Measurements from ENCODE around the gene WTAP.

WTAP gene

DNA sequence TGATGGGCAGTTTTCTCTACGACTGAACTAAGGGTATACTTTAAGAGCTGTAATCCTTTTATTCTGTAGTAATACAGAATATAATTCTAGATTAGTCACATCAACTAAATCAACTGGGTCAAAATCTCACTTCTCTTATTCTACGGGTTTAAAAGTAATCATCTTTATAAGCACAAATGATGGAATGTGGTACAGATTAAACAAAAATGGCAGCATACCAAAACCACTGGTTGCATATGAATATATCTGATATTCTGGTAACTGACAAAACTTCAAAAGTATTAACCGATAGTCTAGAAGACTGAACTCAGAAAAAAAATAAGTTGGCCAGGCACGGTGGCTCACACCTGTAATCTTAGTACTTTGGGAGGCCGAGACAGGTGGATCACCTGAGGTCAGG, 41.3 kb upstream of the WTAP start:
- Histone ChIP-seq H3K9ac (ENCODE audit: low read length) (no peak overlapping the region), H3K9me3 (replicated peaks; ENCODE audit: insufficient read depth, low read length) (no peaks in the 10 kb centered on the region), H3K27ac (ENCODE audit: low read length) (no peak overlapping the region), H3K79me2 (ENCODE audit: low read length) (peaks cover 13% of the 10 kb centered on the region), H3F3A (ENCODE audit: insufficient read depth, low read length) (no peaks in the 10 kb centered on the region), H3K27me3 (replicated peaks; ENCODE audit: insufficient read depth, low read length) (no peaks in the 10 kb centered on the region), H2AFZ (ENCODE audit: low read length) (no peak overlapping the region), H4K20me1 (ENCODE audit: insufficient read depth, low read length) (no peaks in the 10 kb centered on the region), H3K4me1 (ENCODE audit: low read length) (no peaks in the 10 kb centered on the region), H3K4me2 (ENCODE audit: low read depth, low read length) (no peak overlapping the region), H3K9me2 (replicated peaks; ENCODE audit: insufficient read depth, low read length) (no peaks in the 10 kb centered on the region), H3K36me3 (replicated peaks; ENCODE audit: insufficient read depth, low read length) (peaks cover 3% of the 10 kb centered on the region; the same call in 1 of the 2 replicates), H3K4me3 (ENCODE audit: low read length) (no peak overlapping the region)
- DNase-seq, result no peak
- TF ChIP-seq CTCF (IDR thresholded peaks at IDR 0.05; ENCODE audit: low read length) (no peak), EZH2 (optimal IDR thresholded peaks at IDR 0.05; ENCODE audit: low read depth, low read length) (no peak), EZH2phosphoT487 (IDR thresholded peaks at IDR 0.05; ENCODE audit: low read length) (no peak)

GRCh38 chr6:159686703-159687102, 40.6 kb upstream of the WTAP start:
- Histone ChIP-seq H3K9me3 (replicated peaks; ENCODE audit: insufficient read depth, low read length) (no peaks in the 10 kb centered on the region), H3K4me1 (ENCODE audit: low read length) (no peaks in the 10 kb centered on the region), H3K79me2 (ENCODE audit: low read length) (peaks cover 16% of the 10 kb centered on the region), H3K9ac (ENCODE audit: low read length) (no peak overlapping the region), H4K20me1 (ENCODE audit: insufficient read depth, low read length) (no peaks in the 10 kb centered on the region), H3K4me3 (ENCODE audit: low read length) (no peak overlapping the region), H2AFZ (ENCODE audit: low read length) (no peak overlapping the region), H3K36me3 (replicated peaks; ENCODE audit: insufficient read depth, low read length) (peaks cover 3% of the 10 kb centered on the region; the same call in 1 of the 2 replicates), H3K4me2 (ENCODE audit: low read depth, low read length) (no peak overlapping the region), H3K27me3 (replicated peaks; ENCODE audit: insufficient read depth, low read length) (no peaks in the 10 kb centered on the region), H3F3A (ENCODE audit: insufficient read depth, low read length) (no peaks in the 10 kb centered on the region), H3K9me2 (replicated peaks; ENCODE audit: insufficient read depth, low read length) (no peaks in the 10 kb centered on the region), H3K27ac (ENCODE audit: low read length) (no peak overlapping the region)
- TF ChIP-seq EZH2phosphoT487 (IDR thresholded peaks at IDR 0.05; ENCODE audit: low read length) (no peak), CTCF (IDR thresholded peaks at IDR 0.05; ENCODE audit: low read length) (no peak), EZH2 (optimal IDR thresholded peaks at IDR 0.05; ENCODE audit: low read depth, low read length) (no peak)
- DNase-seq, result no peak

DNA sequence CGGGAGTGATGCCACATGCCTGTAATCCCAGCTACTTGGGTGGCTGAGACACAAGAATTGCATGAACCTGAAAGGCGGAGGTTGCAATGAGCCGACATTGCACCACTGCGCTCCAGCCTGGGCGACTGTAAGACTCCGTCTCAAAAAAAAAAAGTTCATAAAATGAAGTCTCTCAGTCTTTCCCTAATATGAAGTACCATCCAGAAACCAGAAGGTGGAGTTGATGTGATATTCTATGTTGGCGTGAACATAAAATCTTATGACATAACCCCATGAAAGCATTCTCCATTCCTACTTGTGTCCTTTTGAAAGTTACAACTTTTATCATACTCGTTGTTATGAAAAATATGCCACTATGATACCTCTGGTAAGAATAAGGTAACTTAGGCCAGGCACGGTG, 40.0 kb upstream of the WTAP start:
- DNase-seq, result no peak
- TF ChIP-seq EZH2phosphoT487 (IDR thresholded peaks at IDR 0.05; ENCODE audit: low read length), result no peak
- TF ChIP-seq CTCF (IDR thresholded peaks at IDR 0.05; ENCODE audit: low read length), result no peak
- no peak for TF ChIP-seq EZH2 (optimal IDR thresholded peaks at IDR 0.05; ENCODE audit: low read depth, low read length)
- Histone ChIP-seq H3K4me1 (ENCODE audit: low read length) (no peaks in the 10 kb centered on the region), H3F3A (ENCODE audit: insufficient read depth, low read length) (peaks cover 4% of the 10 kb centered on the region; the same call in 1 of the 2 replicates), H3K4me3 (ENCODE audit: low read length) (no peak overlapping the region), H3K79me2 (ENCODE audit: low read length) (peaks cover 23% of the 10 kb centered on the region), H3K36me3 (replicated peaks; ENCODE audit: insufficient read depth, low read length) (peaks cover 3% of the 10 kb centered on the region; the same call in 1 of the 2 replicates), H3K9me3 (replicated peaks; ENCODE audit: insufficient read depth, low read length) (no peaks in the 10 kb centered on the region), H3K9ac (ENCODE audit: low read length) (no peak overlapping the region), H4K20me1 (ENCODE audit: insufficient read depth, low read length) (no peaks in the 10 kb centered on the region), H3K9me2 (replicated peaks; ENCODE audit: insufficient read depth, low read length) (no peaks in the 10 kb centered on the region), H3K27me3 (replicated peaks; ENCODE audit: insufficient read depth, low read length) (no peaks in the 10 kb centered on the region), H3K27ac (ENCODE audit: low read length) (no peak overlapping the region), H2AFZ (ENCODE audit: low read length) (no peak overlapping the region), H3K4me2 (ENCODE audit: low read depth, low read length) (no peak overlapping the region)
